HepG2 (cell line): ENCODE data around the gene SEMA3B. TPM values are rescaled to one million over a fixed set of nuclear protein-coding genes. Genes with fewer than 3 reads are reported as not detected.
A peak's percentile ranks its signal among the peaks of the same experiment; 100 is the strongest.

Experiments used
- ARNT ChIP-seq: fragments of 450-650 bp; IDR thresholded peaks from 2 replicates; pipeline ENCODE4 v1.6.1; 2017
- BHLHE40 ChIP-seq: IDR thresholded peaks from 2 replicates; pipeline ENCODE4 v1.6.1; 2011; ENCODE audit warnings: low read length, improper control_type of control experiment
- FLYWCH1 ChIP-seq: sonication (generic); formaldehyde crosslinking; IDR thresholded peaks from 2 replicates; pipeline ENCODE4 v1.8.1; 2023; ENCODE audit warnings: mild to moderate bottlenecking, missing genetic modification reagents
- NONO ChIP-seq, 2 experiments: fragments of 450-650 bp in 1 of 2; sonication (generic) in 1 of 2; formaldehyde crosslinking in 1 of 2; IDR thresholded peaks in 1 of 2; conservative IDR thresholded peaks in 1 of 2; 2 replicates each; pipeline versions ENCODE4 v1.6.1 to v1.8.0; 2017 to 2022; ENCODE audit warnings: mild to moderate bottlenecking in 1 of 2, missing genetic modification reagents in 1 of 2, moderate library complexity in 1 of 2
- RFX5 ChIP-seq: IDR thresholded peaks from 2 replicates; pipeline ENCODE4 v1.6.1; 2011; ENCODE audit warnings: low read depth, low read length, improper control_type of control experiment
- RXRA ChIP-seq: sonication (generic); formaldehyde crosslinking; IDR thresholded peaks from 2 replicates; pipeline ENCODE4 v1.5.1; 2020; ENCODE audit warnings: missing genetic modification reagents
- SRSF1 ChIP-seq: fragments of 200-400 bp; formaldehyde crosslinking; optimal IDR thresholded peaks from 2 replicates; pipeline ENCODE3; 2017; ENCODE audit warnings: mild to moderate bottlenecking, low read depth, low read length, moderate library complexity
- TBP ChIP-seq: sonication (generic); formaldehyde crosslinking; IDR thresholded peaks from 2 replicates; pipeline ENCODE4 v1.5.0; 2020; ENCODE audit warnings: missing genetic modification reagents
- ZFP1 ChIP-seq: IDR thresholded peaks from 2 replicates; pipeline ENCODE4 v1.6.1; 2016
- ZNF543 ChIP-seq: sonication (generic); formaldehyde crosslinking; IDR thresholded peaks from 2 replicates; pipeline ENCODE4 v1.4.0; 2020; ENCODE audit warnings: mild to moderate bottlenecking, missing genetic modification reagents
- ZNF589 ChIP-seq: sonication (generic); formaldehyde crosslinking; conservative IDR thresholded peaks from 2 replicates; pipeline ENCODE4 v1.8.0; 2022; ENCODE audit warnings: mild to moderate bottlenecking, moderate library complexity, missing genetic modification reagents
- ZNF644 ChIP-seq: IDR thresholded peaks from 2 replicates; pipeline ENCODE4 v1.6.1; 2016; ENCODE audit warnings: low read depth
- polyA plus RNA-seq, 8 experiments: library from polyadenylated mRNA; depleted of rRNA in 3 of 8; stranded (reverse) in 7 of 8; unstranded in 1 of 8; fragments of >200 nt; fragmentation: Illumina TruSeq in 4 of 8; extraction: Trizol in 4 of 8; gene quantifications; 2 replicates each; pipeline versions ENCODE4 v1.2.1 to v1.2.3, GENCODE V29; 2011 to 2016; ENCODE audit warnings: low read depth in 4 of 8, missing spikeins in 1 of 8, mixed read lengths in 1 of 8; ENCODE audit not compliant: insufficient read depth in 1 of 8
- total RNA-seq, 5 experiments: library from RNA; depleted of rRNA; stranded (reverse); fragments of >200 nt; fragmentation: Illumina TruSeq; extraction: Trizol; gene quantifications; 2 replicates each; pipeline ENCODE4 v1.2.3, GENCODE V29; 2016; ENCODE audit warnings: low read depth in 1 of 5
- TF ChIP-seq, protein P1 (sequence below): sonication (generic); formaldehyde crosslinking; IDR thresholded peaks from 2 replicates; pipeline ENCODE4 v1.4.0; 2020; ENCODE audit warnings: missing genetic modification reagents
- TF ChIP-seq, protein P2 (sequence below): sonication (generic); formaldehyde crosslinking; IDR thresholded peaks from one replicate; pipeline ENCODE4 v1.5.1; 2020; ENCODE audit warnings: mild to moderate bottlenecking, missing genetic modification reagents; ENCODE audit errors: not compliant biosample characterization
- TF ChIP-seq, protein P3 (sequence below): sonication (generic); formaldehyde crosslinking; IDR thresholded peaks from 2 replicates; pipeline ENCODE4 v1.4.0; 2020; ENCODE audit warnings: low read depth, mild to moderate bottlenecking, missing genetic modification reagents

The SEMA3B gene
- total and polyA plus RNA-seq, 2 of the 13 experiments (the other 11 are each of a cell fraction or from before 2014, with no cell fraction given) = 93.2 to 158 TPM

DNA sequence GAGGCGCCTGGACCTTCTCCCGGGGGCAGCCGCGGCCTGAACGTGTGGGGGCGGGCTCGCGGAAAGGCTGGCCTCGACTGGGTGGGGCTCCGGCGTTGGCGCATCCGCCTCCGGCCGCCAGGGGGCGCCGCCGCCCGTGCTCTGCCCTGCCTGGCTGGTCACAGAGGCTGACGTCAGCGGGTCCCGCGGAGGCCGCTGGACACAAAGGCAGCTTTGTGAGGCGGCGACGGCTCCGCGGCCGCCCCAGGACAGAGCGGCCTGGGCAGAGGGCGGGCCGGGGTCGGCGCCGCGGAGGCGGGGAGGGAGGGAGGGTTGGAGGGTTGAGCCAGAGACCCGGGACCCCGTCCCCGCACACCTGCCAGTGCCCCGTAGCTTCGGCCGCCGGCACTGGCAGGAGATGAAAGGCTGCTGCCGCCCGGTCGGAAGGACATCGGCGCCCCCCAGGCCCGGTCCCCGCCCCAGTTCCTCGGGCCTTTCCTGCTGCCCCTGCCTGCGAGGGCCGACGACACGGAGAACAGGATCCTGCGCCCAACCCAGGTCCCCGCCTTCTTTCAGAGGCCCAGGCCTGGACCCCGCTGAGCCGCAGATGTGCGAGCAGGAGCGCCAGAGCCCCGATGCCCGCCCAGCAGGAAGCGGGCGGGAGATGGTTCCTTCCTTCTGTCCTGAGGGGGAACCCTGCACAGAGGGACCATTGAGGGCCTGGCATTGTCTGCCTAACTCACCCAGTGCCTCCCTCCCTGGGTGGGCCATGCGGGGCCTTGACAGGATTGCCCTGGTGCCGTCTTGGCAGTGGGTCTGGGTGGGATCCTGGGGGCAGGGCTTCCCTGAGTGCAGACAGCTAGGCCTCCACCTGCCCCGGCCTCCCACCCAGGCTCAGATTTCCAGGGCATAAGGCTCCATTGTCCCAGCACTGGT is 8.7 kb upstream of the SEMA3B start (continued):
- TF ChIP-seq, protein P1, sequence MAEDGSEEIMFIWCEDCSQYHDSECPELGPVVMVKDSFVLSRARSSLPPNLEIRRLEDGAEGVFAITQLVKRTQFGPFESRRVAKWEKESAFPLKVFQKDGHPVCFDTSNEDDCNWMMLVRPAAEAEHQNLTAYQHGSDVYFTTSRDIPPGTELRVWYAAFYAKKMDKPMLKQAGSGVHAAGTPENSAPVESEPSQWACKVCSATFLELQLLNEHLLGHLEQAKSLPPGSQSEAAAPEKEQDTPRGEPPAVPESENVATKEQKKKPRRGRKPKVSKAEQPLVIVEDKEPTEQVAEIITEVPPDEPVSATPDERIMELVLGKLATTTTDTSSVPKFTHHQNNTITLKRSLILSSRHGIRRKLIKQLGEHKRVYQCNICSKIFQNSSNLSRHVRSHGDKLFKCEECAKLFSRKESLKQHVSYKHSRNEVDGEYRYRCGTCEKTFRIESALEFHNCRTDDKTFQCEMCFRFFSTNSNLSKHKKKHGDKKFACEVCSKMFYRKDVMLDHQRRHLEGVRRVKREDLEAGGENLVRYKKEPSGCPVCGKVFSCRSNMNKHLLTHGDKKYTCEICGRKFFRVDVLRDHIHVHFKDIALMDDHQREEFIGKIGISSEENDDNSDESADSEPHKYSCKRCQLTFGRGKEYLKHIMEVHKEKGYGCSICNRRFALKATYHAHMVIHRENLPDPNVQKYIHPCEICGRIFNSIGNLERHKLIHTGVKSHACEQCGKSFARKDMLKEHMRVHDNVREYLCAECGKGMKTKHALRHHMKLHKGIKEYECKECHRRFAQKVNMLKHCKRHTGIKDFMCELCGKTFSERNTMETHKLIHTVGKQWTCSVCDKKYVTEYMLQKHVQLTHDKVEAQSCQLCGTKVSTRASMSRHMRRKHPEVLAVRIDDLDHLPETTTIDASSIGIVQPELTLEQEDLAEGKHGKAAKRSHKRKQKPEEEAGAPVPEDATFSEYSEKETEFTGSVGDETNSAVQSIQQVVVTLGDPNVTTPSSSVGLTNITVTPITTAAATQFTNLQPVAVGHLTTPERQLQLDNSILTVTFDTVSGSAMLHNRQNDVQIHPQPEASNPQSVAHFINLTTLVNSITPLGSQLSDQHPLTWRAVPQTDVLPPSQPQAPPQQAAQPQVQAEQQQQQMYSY (CRISPR knock-in tag) = peak; percentile 41; the same call in 1 of the 2 replicates
- TF ChIP-seq SRSF1 (no peak), ZNF589 (CRISPR knock-in tag) (peak; percentile 74; the same call in 1 of the 2 replicates), ZNF644 (CRISPR knock-in tag) (no peak), NONO (IDR thresholded peaks at IDR 0.05) (no peak), NONO (CRISPR knock-in tag; conservative IDR thresholded peaks at IDR 0.05) (peak; percentile 87), BHLHE40 (peak; percentile 57), RXRA (peak; percentile 93), ZFP1 (0 out of 2 replicates have a peak, but pooled peaks have one; percentile 68), ARNT (no peak), TBP (no peak), RFX5 (no peak), FLYWCH1 (CRISPR knock-in tag) (no peak), ZNF543 (CRISPR knock-in tag) (no peak)
- TF ChIP-seq, protein P2, sequence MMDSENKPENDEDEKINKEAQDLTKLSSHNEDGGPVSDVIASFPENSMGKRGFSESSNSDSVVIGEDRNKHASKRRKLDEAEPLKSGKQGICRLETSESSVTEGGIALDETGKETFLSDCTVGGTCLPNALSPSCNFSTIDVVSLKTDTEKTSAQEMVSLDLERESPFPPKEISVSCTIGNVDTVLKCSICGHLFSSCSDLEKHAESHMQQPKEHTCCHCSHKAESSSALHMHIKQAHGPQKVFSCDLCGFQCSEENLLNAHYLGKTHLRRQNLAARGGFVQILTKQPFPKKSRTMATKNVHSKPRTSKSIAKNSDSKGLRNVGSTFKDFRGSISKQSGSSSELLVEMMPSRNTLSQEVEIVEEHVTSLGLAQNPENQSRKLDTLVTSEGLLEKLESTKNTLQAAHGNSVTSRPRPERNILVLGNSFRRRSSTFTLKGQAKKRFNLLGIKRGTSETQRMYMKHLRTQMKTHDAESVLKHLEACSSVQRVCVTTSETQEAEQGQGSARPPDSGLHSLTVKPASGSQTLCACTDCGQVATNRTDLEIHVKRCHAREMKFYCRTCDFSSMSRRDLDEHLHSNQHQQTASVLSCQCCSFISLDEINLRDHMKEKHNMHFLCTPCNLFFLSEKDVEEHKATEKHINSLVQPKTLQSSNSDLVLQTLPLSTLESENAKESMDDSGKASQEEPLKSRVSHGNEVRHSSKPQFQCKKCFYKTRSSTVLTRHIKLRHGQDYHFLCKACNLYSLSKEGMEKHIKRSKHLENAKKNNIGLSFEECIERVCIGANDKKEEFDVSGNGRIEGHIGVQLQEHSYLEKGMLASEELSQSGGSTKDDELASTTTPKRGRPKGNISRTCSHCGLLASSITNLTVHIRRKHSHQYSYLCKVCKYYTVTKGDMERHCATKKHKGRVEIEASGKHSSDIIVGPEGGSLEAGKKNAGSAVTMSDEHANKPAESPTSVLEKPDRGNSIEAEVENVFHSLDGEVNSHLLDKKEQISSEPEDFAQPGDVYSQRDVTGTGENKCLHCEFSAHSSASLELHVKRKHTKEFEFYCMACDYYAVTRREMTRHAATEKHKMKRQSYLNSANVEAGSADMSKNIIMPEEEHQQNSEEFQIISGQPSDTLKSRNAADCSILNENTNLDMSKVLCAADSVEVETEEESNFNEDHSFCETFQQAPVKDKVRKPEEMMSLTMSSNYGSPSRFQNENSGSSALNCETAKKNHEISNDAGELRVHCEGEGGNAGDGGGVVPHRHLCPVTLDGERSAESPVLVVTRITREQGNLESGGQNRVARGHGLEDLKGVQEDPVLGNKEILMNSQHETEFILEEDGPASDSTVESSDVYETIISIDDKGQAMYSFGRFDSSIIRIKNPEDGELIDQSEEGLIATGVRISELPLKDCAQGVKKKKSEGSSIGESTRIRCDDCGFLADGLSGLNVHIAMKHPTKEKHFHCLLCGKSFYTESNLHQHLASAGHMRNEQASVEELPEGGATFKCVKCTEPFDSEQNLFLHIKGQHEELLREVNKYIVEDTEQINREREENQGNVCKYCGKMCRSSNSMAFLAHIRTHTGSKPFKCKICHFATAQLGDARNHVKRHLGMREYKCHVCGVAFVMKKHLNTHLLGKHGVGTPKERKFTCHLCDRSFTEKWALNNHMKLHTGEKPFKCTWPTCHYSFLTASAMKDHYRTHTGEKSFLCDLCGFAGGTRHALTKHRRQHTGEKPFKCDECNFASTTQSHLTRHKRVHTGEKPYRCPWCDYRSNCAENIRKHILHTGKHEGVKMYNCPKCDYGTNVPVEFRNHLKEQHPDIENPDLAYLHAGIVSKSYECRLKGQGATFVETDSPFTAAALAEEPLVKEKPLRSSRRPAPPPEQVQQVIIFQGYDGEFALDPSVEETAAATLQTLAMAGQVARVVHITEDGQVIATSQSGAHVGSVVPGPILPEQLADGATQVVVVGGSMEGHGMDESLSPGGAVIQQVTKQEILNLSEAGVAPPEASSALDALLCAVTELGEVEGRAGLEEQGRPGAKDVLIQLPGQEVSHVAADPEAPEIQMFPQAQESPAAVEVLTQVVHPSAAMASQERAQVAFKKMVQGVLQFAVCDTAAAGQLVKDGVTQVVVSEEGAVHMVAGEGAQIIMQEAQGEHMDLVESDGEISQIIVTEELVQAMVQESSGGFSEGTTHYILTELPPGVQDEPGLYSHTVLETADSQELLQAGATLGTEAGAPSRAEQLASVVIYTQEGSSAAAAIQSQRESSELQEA (CRISPR knock-in tag) = peak; percentile 88
- TF ChIP-seq, protein P3, sequence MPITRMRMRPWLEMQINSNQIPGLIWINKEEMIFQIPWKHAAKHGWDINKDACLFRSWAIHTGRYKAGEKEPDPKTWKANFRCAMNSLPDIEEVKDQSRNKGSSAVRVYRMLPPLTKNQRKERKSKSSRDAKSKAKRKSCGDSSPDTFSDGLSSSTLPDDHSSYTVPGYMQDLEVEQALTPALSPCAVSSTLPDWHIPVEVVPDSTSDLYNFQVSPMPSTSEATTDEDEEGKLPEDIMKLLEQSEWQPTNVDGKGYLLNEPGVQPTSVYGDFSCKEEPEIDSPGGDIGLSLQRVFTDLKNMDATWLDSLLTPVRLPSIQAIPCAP (CRISPR knock-in tag) = no peak
